AG09309 (cell line): ENCODE results near the gene IGBP1.
"Not testable (repeated sequence)": the region's sequence is repeated elsewhere in the genome, so short reads cannot be mapped to it uniquely, and the experiment has no call there.

Experiments
- DNase-seq: peaks from one replicate; pipeline ENCODE4 v3.0.0-alpha.2; 2010; ENCODE audit warnings: low read depth
- H3K4me3 ChIP-seq: 2 replicates; pipeline ENCODE4 v1.5.1; 2011; ENCODE audit warnings: mild to moderate bottlenecking, low read depth, low read length, moderate library complexity; ENCODE audit not compliant: control insufficient read depth
- TF ChIP-seq, protein P1 (sequence below): IDR thresholded peaks from 2 replicates; pipeline ENCODE4 v1.5.1; 2011; ENCODE audit warnings: mild to moderate bottlenecking, low read depth, low read length, inconsistent platforms; ENCODE audit not compliant: insufficient read depth, control insufficient read depth; ENCODE audit errors: missing control alignments

The IGBP1 gene

GRCh38 chrX:70201732-70202131 lies 68.5 kb downstream of the IGBP1 start:
- TF ChIP-seq, protein P1, sequence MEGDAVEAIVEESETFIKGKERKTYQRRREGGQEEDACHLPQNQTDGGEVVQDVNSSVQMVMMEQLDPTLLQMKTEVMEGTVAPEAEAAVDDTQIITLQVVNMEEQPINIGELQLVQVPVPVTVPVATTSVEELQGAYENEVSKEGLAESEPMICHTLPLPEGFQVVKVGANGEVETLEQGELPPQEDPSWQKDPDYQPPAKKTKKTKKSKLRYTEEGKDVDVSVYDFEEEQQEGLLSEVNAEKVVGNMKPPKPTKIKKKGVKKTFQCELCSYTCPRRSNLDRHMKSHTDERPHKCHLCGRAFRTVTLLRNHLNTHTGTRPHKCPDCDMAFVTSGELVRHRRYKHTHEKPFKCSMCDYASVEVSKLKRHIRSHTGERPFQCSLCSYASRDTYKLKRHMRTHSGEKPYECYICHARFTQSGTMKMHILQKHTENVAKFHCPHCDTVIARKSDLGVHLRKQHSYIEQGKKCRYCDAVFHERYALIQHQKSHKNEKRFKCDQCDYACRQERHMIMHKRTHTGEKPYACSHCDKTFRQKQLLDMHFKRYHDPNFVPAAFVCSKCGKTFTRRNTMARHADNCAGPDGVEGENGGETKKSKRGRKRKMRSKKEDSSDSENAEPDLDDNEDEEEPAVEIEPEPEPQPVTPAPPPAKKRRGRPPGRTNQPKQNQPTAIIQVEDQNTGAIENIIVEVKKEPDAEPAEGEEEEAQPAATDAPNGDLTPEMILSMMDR: no peak
- no peak for DNase-seq
- no peak overlapping the region for H3K4me3 ChIP-seq

DNA sequence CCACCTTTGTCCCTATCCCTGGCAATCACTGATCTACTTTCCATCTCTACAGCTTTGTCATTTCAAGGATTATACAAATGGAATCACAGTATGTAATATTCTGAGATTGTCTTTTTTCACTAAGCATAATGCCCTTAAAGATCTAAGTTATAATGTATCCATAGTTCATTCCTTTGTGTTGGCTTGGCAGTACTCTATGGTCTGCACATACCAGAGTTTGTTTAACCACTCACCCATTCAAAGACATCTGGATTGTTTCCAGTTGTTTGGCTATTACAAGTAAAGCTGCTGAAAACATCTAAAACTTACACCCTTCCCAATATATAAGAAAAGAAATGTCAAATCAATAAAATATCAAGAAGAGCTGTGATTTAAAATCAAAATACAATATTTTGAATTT lies 75.2 kb downstream of the IGBP1 start:
- H3K4me3 ChIP-seq: no peak overlapping the region
- no peak for DNase-seq
- TF ChIP-seq, protein P1: no peak

DNA sequence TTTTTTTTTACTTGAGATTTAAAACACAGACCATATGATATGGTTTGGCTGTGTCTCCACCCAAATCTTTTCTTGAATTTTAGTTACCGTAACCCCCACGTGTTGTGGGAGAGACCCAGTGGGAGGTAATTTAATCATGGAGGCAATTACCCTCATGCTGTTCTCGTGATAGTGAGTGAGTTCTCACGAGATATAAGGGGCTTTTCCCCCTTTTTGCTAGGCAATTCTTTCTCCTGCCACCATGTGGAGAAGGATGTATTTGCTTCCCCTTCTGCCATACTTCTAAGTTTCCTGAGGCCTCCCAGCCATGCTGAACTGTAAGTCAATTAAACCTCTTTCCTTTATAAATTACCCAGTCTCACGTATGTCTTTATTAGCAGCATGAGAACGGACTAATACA lies 76.3 kb downstream of the IGBP1 start:
- H3K4me3 ChIP-seq, DNase-seq: not testable (repeated sequence)
